Smooth muscle cell (in vitro differentiated cells): Measurements from ENCODE around the gene PYCR2. TPM values are rescaled to one million over a fixed set of nuclear protein-coding genes. Genes with fewer than 3 reads are reported as not detected.

Source experiments
- DNase-seq: peaks from one replicate; lab custom pipeline; 2025; ENCODE audit not compliant: unreplicated experiment; lab: John Stamatoyannopoulos, UW
- H2AFZ ChIP-seq: fragments of 200-600 bp; sonication (generic); 2 replicates; pipeline ENCODE4 v1.6.0; 2016; ENCODE audit warnings: antibody characterized with exemption, low read depth, mild to moderate bottlenecking
- H3F3A ChIP-seq: fragments of 200-600 bp; sonication (generic); 2 replicates; pipeline ENCODE4 v1.6.0; 2017; ENCODE audit warnings: antibody characterized with exemption, low read depth
- H3K27ac ChIP-seq: fragments of 200-600 bp; sonication (generic); 2 replicates; pipeline ENCODE4 v1.5.1; 2016; ENCODE audit warnings: low read depth, mild to moderate bottlenecking
- H3K27me3 ChIP-seq: fragments of 200-600 bp; sonication (generic); 2 replicates; pipeline ENCODE4 v1.6.1; 2016; ENCODE audit warnings: low read depth, mild to moderate bottlenecking
- H3K36me3 ChIP-seq: fragments of 200-600 bp; sonication (generic); 2 replicates; pipeline ENCODE4 v1.5.1; 2016; ENCODE audit warnings: low read depth
- H3K4me1 ChIP-seq: fragments of 200-600 bp; sonication (generic); 2 replicates; pipeline ENCODE4 v1.5.1; 2016; ENCODE audit warnings: low read depth
- H3K4me2 ChIP-seq: fragments of 200-600 bp; sonication (generic); 2 replicates; pipeline ENCODE4 v1.6.0; 2016; ENCODE audit warnings: mild to moderate bottlenecking
- H3K4me3 ChIP-seq: fragments of 200-600 bp; sonication (generic); 2 replicates; pipeline ENCODE4 v1.5.1; 2016; ENCODE audit warnings: mild to moderate bottlenecking
- H3K79me2 ChIP-seq: fragments of 200-600 bp; sonication (generic); 2 replicates; pipeline ENCODE4 v1.6.0; 2016; ENCODE audit warnings: low read depth, mild to moderate bottlenecking
- H3K9ac ChIP-seq: fragments of 200-600 bp; sonication (generic); 2 replicates; pipeline ENCODE4 v1.6.0; 2016; ENCODE audit warnings: low read depth
- H3K9me3 ChIP-seq: fragments of 200-600 bp; sonication (generic); replicated peaks from 2 replicates; pipeline ENCODE4 v1.5.1; 2016; ENCODE audit warnings: low read depth
- H4K20me1 ChIP-seq: fragments of 200-600 bp; sonication (generic); 2 replicates; pipeline ENCODE4 v1.6.0; 2016; ENCODE audit warnings: low read depth
- WGBS: methylation state at CpG from one replicate; pipeline ENCODE4 v1.1.7; 2016; ENCODE audit warnings: low lambda C conversion rate; 5-methylcytosine and 5-hydroxymethylcytosine counted together
- polyA plus RNA-seq: library from polyadenylated mRNA; unstranded; fragments of >200 nt; fragmentation: Nextera tagmentation; extraction: Ambion mirVana; gene quantifications from 2 replicates; pipeline ENCODE4 v1.2.1, GENCODE V29; 2016
- total RNA-seq: library from RNA; depleted of rRNA; stranded (reverse); fragments of >200 nt; gene quantifications from 2 replicates; pipeline ENCODE4 v1.2.3, GENCODE V29; 2014
- TF ChIP-seq, protein P1 (sequence below): fragments of 200-600 bp; sonication (generic); IDR thresholded peaks from 2 replicates; pipeline ENCODE4 v1.5.1; 2017; ENCODE audit warnings: borderline replicate concordance, mild to moderate bottlenecking, antibody characterized with exemption; ENCODE audit not compliant: insufficient read depth, poor library complexity, severe bottlenecking

Gene PYCR2
- total and polyA plus RNA-seq, 2 experiments from 2014 or later = 20.1 to 40.5 TPM

- Histone ChIP-seq H3K27me3 (no peaks in the 10 kb centered on the region), H3F3A (no peaks in the 10 kb centered on the region), H2AFZ (no peak overlapping the region), H3K9me3 (no peaks in the 10 kb centered on the region), H3K9ac (no peak overlapping the region), H3K36me3 (no peaks in the 10 kb centered on the region), H3K4me3 (no peak overlapping the region), H3K4me1 (peaks cover 6% of the 10 kb centered on the region), H3K79me2 (peaks cover 9% of the 10 kb centered on the region), H3K27ac (no peak overlapping the region), H4K20me1 (no peaks in the 10 kb centered on the region), H3K4me2 (no peak overlapping the region)
- TF ChIP-seq, protein P1, sequence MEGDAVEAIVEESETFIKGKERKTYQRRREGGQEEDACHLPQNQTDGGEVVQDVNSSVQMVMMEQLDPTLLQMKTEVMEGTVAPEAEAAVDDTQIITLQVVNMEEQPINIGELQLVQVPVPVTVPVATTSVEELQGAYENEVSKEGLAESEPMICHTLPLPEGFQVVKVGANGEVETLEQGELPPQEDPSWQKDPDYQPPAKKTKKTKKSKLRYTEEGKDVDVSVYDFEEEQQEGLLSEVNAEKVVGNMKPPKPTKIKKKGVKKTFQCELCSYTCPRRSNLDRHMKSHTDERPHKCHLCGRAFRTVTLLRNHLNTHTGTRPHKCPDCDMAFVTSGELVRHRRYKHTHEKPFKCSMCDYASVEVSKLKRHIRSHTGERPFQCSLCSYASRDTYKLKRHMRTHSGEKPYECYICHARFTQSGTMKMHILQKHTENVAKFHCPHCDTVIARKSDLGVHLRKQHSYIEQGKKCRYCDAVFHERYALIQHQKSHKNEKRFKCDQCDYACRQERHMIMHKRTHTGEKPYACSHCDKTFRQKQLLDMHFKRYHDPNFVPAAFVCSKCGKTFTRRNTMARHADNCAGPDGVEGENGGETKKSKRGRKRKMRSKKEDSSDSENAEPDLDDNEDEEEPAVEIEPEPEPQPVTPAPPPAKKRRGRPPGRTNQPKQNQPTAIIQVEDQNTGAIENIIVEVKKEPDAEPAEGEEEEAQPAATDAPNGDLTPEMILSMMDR = no peak
- DNase-seq = no peak
- 92% methylated on average over 5 of the region's 5 CpGs for WGBS
Measured at GRCh38 chr1:225919906-225920305, 4.1 kb downstream of the PYCR2 start.

GRCh38 chr1:225918280-225918679, 5.8 kb downstream of the PYCR2 start:
- Histone ChIP-seq H3K4me3 (no peak overlapping the region), H2AFZ (no peak overlapping the region), H3K36me3 (no peaks in the 10 kb centered on the region), H3K9ac (no peak overlapping the region), H4K20me1 (no peaks in the 10 kb centered on the region), H3K9me3 (no peaks in the 10 kb centered on the region), H3F3A (no peaks in the 10 kb centered on the region), H3K27me3 (no peaks in the 10 kb centered on the region), H3K79me2 (peaks cover 7% of the 10 kb centered on the region), H3K27ac (no peak overlapping the region), H3K4me1 (peaks cover 4% of the 10 kb centered on the region), H3K4me2 (no peak overlapping the region)
- TF ChIP-seq, protein P1 = no peak
- no peak for DNase-seq
- WGBS = 91% methylated on average over 4 of the region's 4 CpGs

GRCh38 chr1:225917536-225917935, 6.5 kb downstream of the PYCR2 start:
- Histone ChIP-seq H3K27ac (no peak overlapping the region), H3F3A (no peaks in the 10 kb centered on the region), H3K4me3 (no peak overlapping the region), H3K9ac (no peak overlapping the region), H4K20me1 (no peaks in the 10 kb centered on the region), H3K4me1 (no peaks in the 10 kb centered on the region), H3K27me3 (no peaks in the 10 kb centered on the region), H3K4me2 (no peak overlapping the region), H2AFZ (no peak overlapping the region), H3K79me2 (no peaks in the 10 kb centered on the region), H3K36me3 (no peaks in the 10 kb centered on the region), H3K9me3 (no peaks in the 10 kb centered on the region)
- DNase-seq = no peak
- TF ChIP-seq, protein P1 = no peak
- WGBS = 93% methylated on average over 5 of the region's 5 CpGs

DNA sequence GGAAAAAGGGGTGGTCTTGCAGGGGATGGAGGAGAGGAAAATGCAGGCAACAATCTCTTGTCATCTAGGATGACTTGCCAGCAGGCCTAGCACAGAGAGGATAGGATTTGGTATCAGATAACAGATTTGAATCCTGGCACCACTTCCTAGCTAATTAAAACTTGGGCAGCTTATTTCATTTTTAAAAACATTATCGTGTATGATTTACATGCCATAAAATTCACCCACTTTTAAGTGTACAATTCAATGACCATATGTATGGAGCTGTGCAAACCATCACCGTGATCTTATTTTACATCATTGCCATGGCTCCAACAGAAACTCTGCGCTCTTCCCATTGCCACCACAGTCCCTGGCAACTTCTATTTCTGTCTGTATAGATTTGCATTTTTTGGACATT, 6.9 kb downstream of the PYCR2 start:
- H3K4me3 ChIP-seq = no peak overlapping the region
- DNase-seq = no peak
- TF ChIP-seq, protein P1 = no peak
- no peak overlapping the region for H3K4me2 ChIP-seq
- H3K9me3 ChIP-seq = no peaks in the 10 kb centered on the region
- H3K4me1 ChIP-seq = no peaks in the 10 kb centered on the region
- H3K27me3 ChIP-seq = no peaks in the 10 kb centered on the region
- no peaks in the 10 kb centered on the region for H4K20me1 ChIP-seq
- H2AFZ ChIP-seq = no peak overlapping the region
- WGBS = 98% methylated on average over 3 of the region's 3 CpGs
- no peak overlapping the region for H3K9ac ChIP-seq
- H3K79me2 ChIP-seq = no peaks in the 10 kb centered on the region
- H3F3A ChIP-seq = no peaks in the 10 kb centered on the region
- no peak overlapping the region for H3K27ac ChIP-seq
- no peaks in the 10 kb centered on the region for H3K36me3 ChIP-seq
